Putamen (tissue), 1 donor: Measurements from ENCODE around the gene SH3PXD2A.
"Not testable (repeated sequence)": the region's sequence is repeated elsewhere in the genome, so short reads cannot be mapped to it uniquely, and the experiment has no call there.

Source experiments
- DNase-seq: peaks from one replicate; pipeline ENCODE4 v3.0.0-alpha.2; 2016; ENCODE audit warnings: low spot score

Gene SH3PXD2A

GRCh38 chr10:103832806-103833205 lies 22.6 kb downstream of the SH3PXD2A start:
- no peak for DNase-seq

- DNase-seq, result no peak
These were observed 25.4 kb downstream of the SH3PXD2A start for GRCh38 chr10:103829838-103830465.

- no peak for DNase-seq
These were observed 26.1 kb downstream of the SH3PXD2A start for GRCh38 chr10:103829278-103829677.

GRCh38 chr10:103828587-103829197 lies 26.7 kb downstream of the SH3PXD2A start:
- no peak for DNase-seq

- DNase-seq, result no peak
These were observed 27.3 kb downstream of the SH3PXD2A start for GRCh38 chr10:103828107-103828506.

GRCh38 chr10:103826885-103827284 lies 28.5 kb downstream of the SH3PXD2A start:
- DNase-seq, result no peak

GRCh38 chr10:103824281-103824680 lies 31.1 kb downstream of the SH3PXD2A start:
- DNase-seq, result no peak

- no peak for DNase-seq
These were observed 31.6 kb downstream of the SH3PXD2A start for GRCh38 chr10:103823706-103824272.

GRCh38 chr10:103822800-103823199 lies 32.6 kb downstream of the SH3PXD2A start:
- DNase-seq, result no peak

- DNase-seq, result no peak
These were observed 33.2 kb downstream of the SH3PXD2A start for GRCh38 chr10:103822107-103822716.

- DNase-seq, result no peak
These were observed 35.0 kb downstream of the SH3PXD2A start for GRCh38 chr10:103820101-103821062.

GRCh38 chr10:103819493-103819892 lies 35.9 kb downstream of the SH3PXD2A start:
- DNase-seq, result no peak

GRCh38 chr10:103818765-103819374 lies 36.5 kb downstream of the SH3PXD2A start:
- DNase-seq, result no peak

GRCh38 chr10:103818105-103818504 lies 37.3 kb downstream of the SH3PXD2A start:
- no peak for DNase-seq

GRCh38 chr10:103816431-103816830 lies 38.9 kb downstream of the SH3PXD2A start:
- peak; percentile 66 for DNase-seq

- DNase-seq, result no peak
These were observed 40.6 kb downstream of the SH3PXD2A start for GRCh38 chr10:103814626-103815370.

- DNase-seq, result no peak
These were observed 41.3 kb downstream of the SH3PXD2A start for GRCh38 chr10:103814105-103814504.

- DNase-seq, result not testable (repeated sequence)
These were observed 42.1 kb downstream of the SH3PXD2A start for GRCh38 chr10:103813312-103813711.

- DNase-seq, result no peak
These were observed 42.9 kb downstream of the SH3PXD2A start for GRCh38 chr10:103812432-103812831.

GRCh38 chr10:103812004-103812403 lies 43.4 kb downstream of the SH3PXD2A start:
- no peak for DNase-seq

- no peak for DNase-seq
These were observed 43.9 kb downstream of the SH3PXD2A start for GRCh38 chr10:103811463-103811862.
